Measurements from ENCODE around the gene RAD9B. TPM values are rescaled to one million over a fixed set of nuclear protein-coding genes. Genes with fewer than 3 reads are reported as not detected.
A peak's percentile ranks its signal among the peaks of the same experiment; 100 is the strongest.

RAD9B gene
- total and polyA plus RNA-seq, 2 of the 4 experiments (the other 2 are of a cell fraction), result 0.09 to 0.18 TPM

GRCh38 chr12:110548678-110549077, 46.5 kb downstream of the RAD9B start:
- ATAC-seq (ENCODE audit: low read depth) (peak; percentile 47), DNase-seq (peak; percentile 79)
- Histone ChIP-seq H3K9me1 (ENCODE audit: insufficient read depth, low read length) (peaks cover 17% of the 10 kb centered on the region), H4K8ac (ENCODE audit: low read depth in 2 of 2, low read length in 2 of 2) (no peak overlapping the region), H3K18ac (ENCODE audit: low read depth, low read length) (no peak overlapping the region), H3K14ac (replicated peaks; ENCODE audit: low read depth, low read length) (peak overlapping the region; percentile 30), H3K36me3 (ENCODE audit: control insufficient read depth, insufficient read depth, low read length) (no peaks in the 10 kb centered on the region; the same call in 1 of the 2 replicates), H2BK120ac (ENCODE audit: low read depth, low read length) (peak overlapping the region; percentile 35; the same call in 1 of the 2 replicates), H3K4me3 (ENCODE audit: insufficient read depth, low read depth, low read length) (no peak overlapping the region), H3K23ac (ENCODE audit: low read depth, low read length) (peak overlapping the region; percentile 18), H3K56ac (ENCODE audit: extremely low read depth, insufficient read depth, low read length) (no peak overlapping the region), H2AK5ac (ENCODE audit: low read depth, low read length) (peak overlapping the region; percentile 60), H4K91ac (ENCODE audit: insufficient read depth, low read depth, low read length) (no peak overlapping the region), H2BK15ac (ENCODE audit: low read depth, low read length) (peak overlapping the region; percentile 6; the same call in 1 of the 3 replicates), H3K27ac (ENCODE audit: insufficient read depth, low read length) (peak overlapping the region; percentile 1; the same call in 1 of the 2 replicates), H3K4me1 (ENCODE audit: control insufficient read depth, insufficient read depth, low read length) (peaks cover 18% of the 10 kb centered on the region), H2BK20ac (ENCODE audit: low read depth, low read length) (peak overlapping the region; percentile 38; the same call in 1 of the 2 replicates), H3K4ac (ENCODE audit: low read depth, low read length) (peak overlapping the region; percentile 30; the same call in 1 of the 2 replicates), H3K9me3 (ENCODE audit: control insufficient read depth, insufficient read depth, low read length) (no peaks in the 10 kb centered on the region), H2AK9ac (replicated peaks; ENCODE audit: low read depth, low read length, poor library complexity) (no peak overlapping the region), H3K27me3 (ENCODE audit: control insufficient read depth, insufficient read depth, low read length) (no peaks in the 10 kb centered on the region), H3K9ac (ENCODE audit: low read depth, low read length) (no peak overlapping the region), H2AFZ (replicated peaks; ENCODE audit: low read length, poor library complexity) (peak overlapping the region; percentile 9), H3K4me2 (ENCODE audit: low read depth, low read length) (no peak overlapping the region), H2BK5ac (ENCODE audit: low read depth, low read length, poor library complexity, severe bottlenecking) (no peak overlapping the region), H4K20me1 (ENCODE audit: insufficient read depth, low read length) (peaks cover 24% of the 10 kb centered on the region), H4K5ac (ENCODE audit: low read depth, low read length) (no peak overlapping the region), H3K79me1 (ENCODE audit: low read depth in 1 of 2, low read length in 2 of 2) (peaks cover 10 to 63% of the 10 kb centered on the region in 2 experiments; a peak in 3 of 4 replicates)
- intact Hi-C loops (cut with micrococcal nuclease) (loop anchor here (5.0 kb wide), 1 partner anchor 34 kb away; the partner anchor contains the start of gene PPTC7), in situ Hi-C loops (cut with MboI; ENCODE audit: low sequenced_read_pairs) (no loop called here), dilution Hi-C loops (cut with HindIII; ENCODE audit: low sequenced_read_pairs, unreplicated experiment) (no loop called here)
- ChIA-PET POLR2A (ENCODE audit: unreplicated experiment) (interaction anchor here (0.5 to 0.7 kb wide), 2 partner anchors 11 to 118 kb away, joined by 4 to 5 read pairs; no protein-coding TSS in a partner anchor), CTCF (interaction anchor here (0.6 to 1.0 kb wide), 3 partner anchors 33 to 80 kb away, joined by 3 to 5 read pairs (median 5); partner anchors contain the start of gene FAM216A)
- WGBS, 2 experiments (ENCODE audit: extremely low coverage in 2 of 2, insufficient read length in 1 of 2), result 50% methylated on average over 5 of the region's 7 CpGs; no CpG with 5 or more reads in 1 of the 2 experiments
- no TSS peak for BruUV-seq (replicated peaks)
- TF ChIP-seq CEBPB (IDR thresholded peaks at IDR 0.05; ENCODE audit: low read depth, low read length) (no peak), MXI1 (IDR thresholded peaks at IDR 0.05; ENCODE audit: borderline replicate concordance, low read depth, low read length) (peak; percentile 71; the same call in 1 of the 2 replicates), FOS (IDR thresholded peaks at IDR 0.05; ENCODE audit: low read depth, low read length) (no peak), POLR2A (IDR thresholded peaks at IDR 0.05; ENCODE audit: low read depth, low read length) (no peak), NFE2L2 (IDR thresholded peaks at IDR 0.05; ENCODE audit: low read depth, low read length) (no peak), BHLHE40 (IDR thresholded peaks at IDR 0.05; ENCODE audit: low read depth, low read length) (peak; percentile 95), RCOR1 (IDR thresholded peaks at IDR 0.05; ENCODE audit: insufficient replicate concordance, low read length) (no peak), CTCF (conservative IDR thresholded peaks at IDR 0.05; ENCODE audit: low read depth, low read length) (no peak), USF2 (IDR thresholded peaks at IDR 0.05; ENCODE audit: low read depth, low read length) (peak; percentile 68), ELK1 (IDR thresholded peaks at IDR 0.05; ENCODE audit: borderline replicate concordance, low read depth, low read length) (no peak), CHD1 (IDR thresholded peaks at IDR 0.05; ENCODE audit: low read depth, low read length) (no peak), MAZ (IDR thresholded peaks at IDR 0.05; ENCODE audit: borderline replicate concordance, low read depth, low read length) (no peak), RAD21 (IDR thresholded peaks at IDR 0.05; ENCODE audit: low read length) (no peak), RFX5 (IDR thresholded peaks at IDR 0.05; ENCODE audit: low read depth, low read length) (no peak), MAFK (IDR thresholded peaks at IDR 0.05; ENCODE audit: low read depth, low read length) (no peak), SMC3 (IDR thresholded peaks at IDR 0.05; ENCODE audit: low read depth, low read length) (no peak)

Measured in IMR-90 (cell line).